ENCODE data around the gene MOB3A.

Gene MOB3A

GRCh38 chr19:2079865-2080301 lies 16.2 kb downstream of the MOB3A start:
- DNase-seq = no peak

GRCh38 chr19:2079076-2079864 lies 16.9 kb downstream of the MOB3A start:
- no peak for DNase-seq

GRCh38 chr19:2077833-2078619 lies 18.1 kb downstream of the MOB3A start:
- no peak for DNase-seq

GRCh38 chr19:2077398-2077797 lies 18.7 kb downstream of the MOB3A start:
- DNase-seq = no peak

GRCh38 chr19:2076526-2076944 lies 19.6 kb downstream of the MOB3A start:
- DNase-seq = no peak

GRCh38 chr19:2072757-2073551 lies 23.2 kb downstream of the MOB3A start:
- DNase-seq = no peak

GRCh38 chr19:2070986-2071673 lies 25.0 kb downstream of the MOB3A start:
- no peak for DNase-seq

GRCh38 chr19:2070436-2070827 lies 25.7 kb downstream of the MOB3A start:
- no peak for DNase-seq

GRCh38 chr19:2064788-2065524 lies 31.2 kb downstream of the MOB3A start:
- DNase-seq = peak; percentile 48

- DNase-seq = no peak
Observed at GRCh38 chr19:2064395-2064787, 31.7 kb downstream of the MOB3A start.

GRCh38 chr19:2063824-2064223 lies 32.3 kb downstream of the MOB3A start:
- no peak for DNase-seq

- DNase-seq = no peak
Observed at GRCh38 chr19:2062770-2063169, 33.4 kb downstream of the MOB3A start.

- no peak for DNase-seq
Observed at GRCh38 chr19:2062389-2062729, 33.8 kb downstream of the MOB3A start.

- DNase-seq = peak; percentile 96
Observed at GRCh38 chr19:2061495-2062388, 34.4 kb downstream of the MOB3A start.

- DNase-seq = no peak
Observed at GRCh38 chr19:2060884-2061494, 35.1 kb downstream of the MOB3A start.

GRCh38 chr19:2059422-2060201 lies 36.5 kb downstream of the MOB3A start:
- no peak for DNase-seq

- no peak for DNase-seq
Observed at GRCh38 chr19:2058570-2059421, 37.3 kb downstream of the MOB3A start.
